Caco-2 (cell line): Measurements from ENCODE around the gene NUP98. TPM values are rescaled to one million over a fixed set of nuclear protein-coding genes. Genes with fewer than 3 reads are reported as not detected.

Experiments used
- BruUV-seq: library from RNA; stranded (reverse); fragments of 400-500 nt; replicated peaks from 2 replicates; lab custom pipeline; 2021; lab: Mats Ljungman, UMichigan
- CTCF ChIA-PET: fragments of 300-600 bp; sonication (Branson Sonifier 250); formaldehyde crosslinking; loops from one replicate; lab custom pipeline; 2022; ENCODE audit warnings: antibody characterized with exemption; lab: Charles Lee
- POLR2A ChIA-PET: fragments of 300-600 bp; sonication (Branson Sonifier 250); formaldehyde crosslinking; loops from one replicate; lab custom pipeline; 2022; ENCODE audit warnings: antibody characterized with exemption; lab: Charles Lee
- DNase-seq, 2 experiments: peaks; one replicate each; pipeline versions ENCODE4 v3.0.0 to v3.0.0-alpha.2; 2020 to 2022
- H3K27me3 ChIP-seq: replicated peaks from 2 replicates; pipeline ENCODE4 v1.6.0; 2011; ENCODE audit warnings: low read length; ENCODE audit not compliant: control insufficient read depth, insufficient read depth
- H3K36me3 ChIP-seq: 2 replicates; pipeline ENCODE4 v1.5.1; 2011; ENCODE audit warnings: low read length; ENCODE audit not compliant: control insufficient read depth, insufficient read depth
- H3K4me1 ChIP-seq: fragments of 250-450 bp; sonication (Bioruptor Pico); 2 replicates; pipeline ENCODE4 v1.5.1; 2020; ENCODE audit warnings: mild to moderate bottlenecking
- H3K4me3 ChIP-seq: 2 replicates; pipeline ENCODE4 v1.5.1; 2011; ENCODE audit warnings: low read depth, mild to moderate bottlenecking, control low read depth, low read length
- H3K9me3 ChIP-seq: fragments of 250-450 bp; sonication (Bioruptor Pico); 2 replicates; pipeline ENCODE4 v1.5.1; 2020; ENCODE audit warnings: mild to moderate bottlenecking, moderate library complexity
- H3K27ac Mint-ChIP-seq: one replicate; pipeline ENCODE4 v1.8.0; 2022; ENCODE audit warnings: mixed read lengths; ENCODE audit not compliant: unreplicated experiment
- H3K27me3 Mint-ChIP-seq: one replicate; pipeline ENCODE4 v1.8.0; 2022; ENCODE audit warnings: mixed read lengths; ENCODE audit not compliant: insufficient read depth, unreplicated experiment
- H3K36me3 Mint-ChIP-seq: one replicate; pipeline ENCODE4 v1.8.0; 2022; ENCODE audit warnings: mild to moderate bottlenecking, mixed read lengths; ENCODE audit not compliant: insufficient read depth, unreplicated experiment
- H3K4me1 Mint-ChIP-seq: one replicate; pipeline ENCODE4 v1.8.0; 2022; ENCODE audit warnings: low read depth, mixed read lengths; ENCODE audit not compliant: unreplicated experiment
- H3K4me3 Mint-ChIP-seq: one replicate; pipeline ENCODE4 v1.8.0; 2022; ENCODE audit warnings: mild to moderate bottlenecking, moderate library complexity, mixed read lengths; ENCODE audit not compliant: unreplicated experiment
- H3K9me3 Mint-ChIP-seq: one replicate; pipeline ENCODE4 v1.8.0; 2022; ENCODE audit warnings: mixed read lengths; ENCODE audit not compliant: unreplicated experiment
- CTCF ChIP-seq, 2 experiments: fragments of 200-600 bp in 1 of 2; IDR thresholded peaks; 1 replicate in 1 of 2; 2 replicates in 1 of 2; pipeline versions ENCODE4 v1.5.1 to v1.8.0; 2011 to 2022; ENCODE audit warnings: antibody characterized with exemption in 1 of 2, control low read depth in 1 of 2, inconsistent platforms in 1 of 2, low read depth in 1 of 2, low read length in 1 of 2, mild to moderate bottlenecking in 1 of 2, moderate library complexity in 1 of 2; ENCODE audit not compliant: insufficient read depth in 1 of 2, severe bottlenecking in 1 of 2, unreplicated experiment in 1 of 2
- intact Hi-C: fragments of 100-400 bp; cut with micrococcal nuclease; formaldehyde crosslinking; loops from one replicate; pipeline ENCODE4 v1.10.0; 2022; ENCODE audit not compliant: unreplicated experiment
- total RNA-seq: library from RNA; stranded (reverse); gene quantifications from 2 replicates; pipeline ENCODE4 v1.2.3, GENCODE V29; 2022

Gene NUP98
- total RNA-seq, 1 experiment from 2014 or later, result 146 TPM

- Histone ChIP-seq H3K4me1 (peaks cover 5% of the 10 kb centered on the region; the same call in 1 of the 2 replicates), H3K4me3 (no peak overlapping the region), H3K27me3 (no peaks in the 10 kb centered on the region), H3K9me3 (no peaks in the 10 kb centered on the region), H3K36me3 (no peaks in the 10 kb centered on the region)
- Mint-ChIP-seq H3K36me3 (peaks cover 4% of the 10 kb centered on the region), H3K27me3 (no peaks in the 10 kb centered on the region), H3K4me3 (no peak overlapping the region), H3K9me3 (no peaks in the 10 kb centered on the region), H3K27ac (no peak overlapping the region), H3K4me1 (no peaks in the 10 kb centered on the region)
- TF ChIP-seq CTCF (IDR thresholded peaks at IDR 0.05; ENCODE audit: insufficient read depth in 1 of 2, low read depth in 1 of 2, low read length in 1 of 2, severe bottlenecking in 1 of 2, unreplicated experiment in 1 of 2), result no peak
- CTCF ChIA-PET, result interaction anchor here (0.6 kb wide), 1 partner anchor 14 kb away, joined by 3 read pairs; no protein-coding TSS in a partner anchor
- intact Hi-C loops, result no loop called here
- peak in 1 of 2 experiments; percentile 46 for DNase-seq
- no TSS peak for BruUV-seq
- POLR2A ChIA-PET, result no interaction called here
These were observed 170.1 kb downstream of the NUP98 start for GRCh38 chr11:3627291-3627690.

- CTCF ChIA-PET, result no interaction called here
- Histone ChIP-seq H3K9me3 (no peaks in the 10 kb centered on the region), H3K4me3 (no peak overlapping the region), H3K27me3 (no peaks in the 10 kb centered on the region), H3K4me1 (peaks cover 5% of the 10 kb centered on the region; the same call in 1 of the 2 replicates), H3K36me3 (no peaks in the 10 kb centered on the region)
- Mint-ChIP-seq H3K36me3 (peaks cover 4% of the 10 kb centered on the region), H3K27me3 (no peaks in the 10 kb centered on the region), H3K9me3 (no peaks in the 10 kb centered on the region), H3K27ac (no peak overlapping the region), H3K4me1 (no peaks in the 10 kb centered on the region), H3K4me3 (no peak overlapping the region)
- intact Hi-C loops, result no loop called here
- POLR2A ChIA-PET, result no interaction called here
- DNase-seq, result peak in 1 of 2 experiments; percentile 22
- no peak for TF ChIP-seq CTCF (IDR thresholded peaks at IDR 0.05; ENCODE audit: insufficient read depth in 1 of 2, low read depth in 1 of 2, low read length in 1 of 2, severe bottlenecking in 1 of 2, unreplicated experiment in 1 of 2)
- BruUV-seq, result no TSS peak
These were observed 170.9 kb downstream of the NUP98 start for GRCh38 chr11:3626250-3626960.

Other genes starting within 250 kb of the NUP98 start
- gene ART5, start 155.6 kb downstream of the NUP98 start, total RNA-seq, result 0.97 and 1.1 TPM in 2 replicates
- gene ART1, start 152.4 kb downstream of the NUP98 start, total RNA-seq, result not detected in 2 replicates
- gene CHRNA10, start 126.2 kb downstream of the NUP98 start, total RNA-seq, result 3.6 and 3.9 TPM in 2 replicates
- 53.6 and 57.9 TPM in 2 replicates for gene PGAP2, start 11.0 kb upstream of the NUP98 start, total RNA-seq
- gene RHOG, start 43.4 kb upstream of the NUP98 start, total RNA-seq, result 36.9 and 40.5 TPM in 2 replicates
- 54.2 and 55.1 TPM in 2 replicates for gene STIM1, start 58.1 kb upstream of the NUP98 start, total RNA-seq